GM19035 (cell line): ENCODE measurements around the gene MBD1.
"Not testable (repeated sequence)": the region's sequence is repeated elsewhere in the genome, so short reads cannot be mapped to it uniquely, and the experiment has no call there.

ENCODE experiments used
- ATAC-seq: cut with Tn5 transposase; IDR thresholded peaks from one replicate; pipeline ENCODE4 v1.9.1; 2021; ENCODE audit not compliant: unreplicated experiment

MBD1 gene

DNA sequence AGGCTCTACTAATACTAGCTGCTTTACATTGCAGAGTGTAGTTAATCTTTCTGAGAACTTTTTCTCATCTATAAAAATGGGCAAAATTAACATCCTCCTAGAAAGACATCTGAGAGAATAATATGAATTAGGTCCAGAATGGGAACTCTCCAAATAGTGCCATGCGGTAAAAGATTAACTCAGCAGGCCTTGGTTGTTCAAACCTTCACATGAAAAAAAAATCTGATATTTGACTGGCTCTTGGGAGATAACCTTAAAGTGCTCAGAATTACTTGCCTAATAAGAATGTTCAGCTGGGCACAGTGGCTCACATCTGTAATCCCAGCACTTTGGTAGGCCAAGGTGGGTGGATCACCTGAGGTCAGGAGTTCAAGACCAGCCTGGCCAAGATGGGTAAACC, 11.7 kb upstream of the MBD1 start:
- ATAC-seq: no peak

- no peak for ATAC-seq
Measured at GRCh38 chr18:50289108-50289443, 7.8 kb upstream of the MBD1 start.

DNA sequence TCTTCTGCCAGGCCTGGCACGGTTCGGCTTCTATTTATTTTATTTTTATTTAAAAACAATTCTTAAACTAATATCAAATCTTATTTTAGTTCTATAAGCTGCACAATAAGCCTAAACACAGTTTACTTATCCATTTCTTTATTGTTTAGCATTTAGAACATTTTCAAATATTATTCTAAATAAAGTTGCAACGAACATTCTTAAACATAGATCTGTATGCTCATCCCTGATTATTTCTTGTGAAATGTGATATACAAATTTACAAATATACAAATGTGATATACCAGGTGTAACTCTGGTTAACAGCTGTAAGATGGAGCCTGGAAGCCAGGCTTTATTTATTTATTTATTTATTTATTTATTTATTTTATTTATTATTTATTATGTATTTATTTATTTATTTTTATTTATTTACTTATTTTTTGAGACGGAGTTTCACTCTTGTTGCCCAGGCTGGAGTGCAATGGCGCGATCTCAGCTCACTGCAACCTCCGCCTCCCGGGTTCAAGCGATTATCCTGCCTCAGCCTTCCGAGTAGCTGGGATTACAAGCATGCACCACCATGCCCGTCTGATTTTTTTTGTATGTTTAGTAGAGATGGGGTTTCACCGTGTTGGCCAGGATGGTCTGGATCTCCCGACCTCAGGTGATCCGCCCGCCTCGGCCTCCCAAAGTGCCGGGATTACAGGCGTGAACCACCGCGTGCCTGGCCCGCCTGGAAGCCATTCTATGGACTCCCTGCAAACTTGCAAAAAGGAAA, 7.2 kb upstream of the MBD1 start:
- ATAC-seq: not testable (repeated sequence)

- ATAC-seq: peak; percentile 93
Measured at GRCh38 chr18:50287441-50288347, 6.4 kb upstream of the MBD1 start, which contains the start of gene CXXC1. CXXC1 (minus strand) TSS chr18:50287692; CDS start chr18:50287589, 103 bp downstream.

GRCh38 chr18:50287028-50287440, 5.7 kb upstream of the MBD1 start:
- ATAC-seq: no peak

- no peak for ATAC-seq
Measured at GRCh38 chr18:50286391-50287027, 5.2 kb upstream of the MBD1 start.

GRCh38 chr18:50285631-50286321, 4.5 kb upstream of the MBD1 start:
- ATAC-seq: no peak

DNA sequence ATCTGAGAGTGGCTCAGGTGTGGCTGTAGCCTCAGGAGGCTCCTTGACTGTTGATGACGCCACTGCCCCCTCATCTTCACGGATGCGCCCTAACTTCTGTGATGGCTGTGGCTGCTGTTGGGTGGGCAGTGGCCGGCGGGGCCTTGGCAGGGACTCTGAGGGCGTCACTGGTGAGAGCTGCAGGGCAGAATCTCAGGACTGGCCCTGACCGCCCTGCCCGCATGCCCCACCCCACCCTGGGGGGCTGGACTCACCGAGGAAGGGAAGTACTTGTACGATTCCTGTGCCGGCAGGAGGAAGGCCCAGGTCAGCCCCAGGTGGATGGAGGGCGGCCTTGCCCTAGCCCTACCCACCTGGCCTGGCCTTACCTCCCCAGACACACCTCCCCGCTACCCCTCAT, 3.7 kb upstream of the MBD1 start:
- ATAC-seq: no peak

DNA sequence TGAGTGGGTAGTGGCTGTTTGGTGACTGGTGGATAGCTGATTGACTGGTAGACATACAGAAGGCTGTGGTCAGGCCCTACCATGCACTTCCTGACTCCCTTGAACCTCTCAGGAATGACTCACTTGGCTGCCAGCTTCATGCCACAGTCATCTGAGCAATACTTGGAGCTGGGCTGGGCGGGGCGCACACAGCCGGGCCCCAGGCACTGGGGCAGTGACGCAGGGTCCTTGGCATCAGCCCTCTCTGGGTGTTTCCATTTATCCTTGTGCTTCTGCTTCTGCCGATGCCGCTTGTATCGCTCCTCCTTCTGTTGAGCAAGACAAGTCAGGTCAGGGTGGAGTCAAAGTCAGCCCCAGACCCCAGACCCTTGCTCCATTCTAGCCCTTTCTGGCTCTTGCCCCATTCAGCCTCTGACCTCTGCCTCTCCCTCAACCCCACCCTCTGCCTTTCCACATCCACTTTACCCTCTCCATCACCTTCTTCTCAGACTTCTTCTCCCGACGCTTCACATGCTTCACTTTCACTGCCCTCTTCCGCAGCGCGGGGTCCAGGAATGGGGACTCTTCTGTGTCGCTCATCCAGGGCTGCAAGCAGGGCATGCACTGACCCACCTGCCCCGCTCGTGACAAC, 3.0 kb upstream of the MBD1 start:
- ATAC-seq: no peak

GRCh38 chr18:50283469-50284209, 2.3 kb upstream of the MBD1 start:
- no peak for ATAC-seq

DNA sequence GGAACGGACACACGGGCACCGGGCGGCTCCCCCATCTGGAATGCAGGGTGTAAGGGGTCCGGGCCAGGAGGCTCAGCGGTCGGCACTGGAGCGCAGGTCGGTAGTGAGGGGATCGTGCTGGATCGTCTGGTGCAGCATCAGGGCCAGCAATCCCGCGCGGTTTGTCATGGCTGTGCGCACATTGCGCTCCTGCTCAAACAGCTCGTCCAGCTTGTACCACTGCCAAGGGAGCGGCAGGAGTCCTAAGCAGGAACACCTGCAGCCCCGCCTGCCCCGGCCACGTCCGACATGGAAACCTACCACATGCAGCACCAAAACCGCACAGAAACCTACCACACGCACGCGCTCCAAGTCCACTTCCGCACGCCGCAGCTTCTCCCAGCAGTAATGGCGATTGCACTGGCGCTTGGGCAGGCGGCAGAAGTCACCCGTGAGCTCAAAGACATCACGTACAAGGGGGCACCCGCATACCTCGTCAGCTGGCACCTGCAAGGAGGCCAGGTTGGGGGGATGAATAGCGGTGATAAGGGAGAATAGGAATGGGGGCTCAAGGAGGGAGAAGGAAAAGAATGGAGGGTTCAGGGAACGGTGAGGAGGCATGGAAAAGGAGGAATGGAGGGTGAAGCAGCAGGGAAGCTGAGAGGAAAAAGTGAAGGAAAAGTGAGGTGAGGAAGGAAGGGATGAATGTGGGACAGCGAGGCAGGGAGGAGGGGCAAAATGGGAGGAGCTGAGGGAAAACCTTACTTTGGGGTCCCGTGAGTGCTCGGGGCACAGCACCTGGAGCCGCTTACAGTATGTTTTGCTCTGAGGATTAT, 1.4 kb upstream of the MBD1 start:
- no peak for ATAC-seq

- no peak for ATAC-seq
Measured at GRCh38 chr18:50281972-50282520, 723 bp upstream of the MBD1 start.

DNA sequence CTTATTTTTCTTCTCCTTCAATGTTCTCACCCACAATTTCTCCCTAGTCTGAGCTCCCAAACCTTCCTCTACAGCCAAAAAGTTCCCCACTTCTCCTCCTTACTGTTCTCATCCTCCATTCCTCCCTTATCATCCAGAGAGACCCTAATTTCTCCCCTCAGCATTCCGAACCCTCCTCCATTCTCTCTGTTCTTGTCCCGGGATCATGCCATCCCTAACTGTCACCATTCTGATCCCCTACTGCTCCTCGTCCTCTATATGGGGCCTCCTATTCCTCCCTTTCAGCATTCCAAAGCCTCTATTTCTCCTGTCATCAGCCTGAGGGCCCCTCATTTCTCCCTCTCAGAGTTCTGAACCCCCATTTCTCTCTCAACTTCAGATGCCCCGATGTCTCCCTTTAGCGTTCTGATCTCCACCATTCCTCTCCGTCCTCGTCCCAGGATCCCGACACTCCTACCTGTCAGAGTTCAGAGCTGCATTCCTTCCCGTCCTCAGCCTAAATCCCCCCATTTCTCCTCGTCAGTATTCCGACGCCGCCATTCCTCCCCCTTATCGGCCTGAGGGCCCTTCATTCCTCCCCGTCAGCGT, 522 bp downstream of the MBD1 start:
- no peak for ATAC-seq

GRCh38 chr18:50279752-50280151, 1.6 kb downstream of the MBD1 start:
- ATAC-seq: no peak

GRCh38 chr18:50277942-50278341, 3.4 kb downstream of the MBD1 start:
- no peak for ATAC-seq

- ATAC-seq: no peak
Measured at GRCh38 chr18:50276452-50276851, 4.9 kb downstream of the MBD1 start.

GRCh38 chr18:50275503-50276036, 5.8 kb downstream of the MBD1 start:
- no peak for ATAC-seq

GRCh38 chr18:50274941-50275340, 6.4 kb downstream of the MBD1 start:
- ATAC-seq: no peak
